ENCODE measurements around the gene CHST11.
A peak's percentile ranks its signal among the peaks of the same experiment; 100 is the strongest.
"Not testable (repeated sequence)": the region's sequence is repeated elsewhere in the genome, so short reads cannot be mapped to it uniquely, and the experiment has no call there.

The CHST11 gene

DNA sequence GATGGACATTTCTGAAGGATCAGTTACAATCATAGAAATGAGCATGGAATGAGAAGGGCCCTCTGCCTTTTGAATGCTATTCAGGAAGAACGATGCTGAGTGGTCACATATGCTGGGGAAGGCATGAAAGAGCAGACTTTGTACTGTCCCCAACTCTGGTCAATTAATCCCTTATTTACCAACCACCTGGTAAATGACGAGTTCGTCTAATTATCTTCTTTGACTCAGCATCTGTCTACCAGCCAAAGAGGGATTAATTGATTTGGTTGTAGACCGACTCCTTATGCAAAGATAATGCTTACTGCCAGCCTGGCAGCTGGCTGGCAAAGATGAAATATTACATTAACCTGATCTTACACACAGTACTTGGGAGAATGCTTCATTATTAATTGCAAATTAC lies 152.2 kb downstream of the CHST11 start:
- Histone ChIP-seq H3K27me3 (ENCODE audit: control insufficient read depth in 1 of 2, insufficient read depth in 2 of 2, low read length in 2 of 2) (no peaks in the 10 kb centered on the region), H3K27ac (ENCODE audit: low read length) (no peak overlapping the region), H3K9me3 (ENCODE audit: control insufficient read depth in 2 of 2, low read length in 2 of 2) (no peaks in the 10 kb centered on the region), H3K36me3 (ENCODE audit: control insufficient read depth in 2 of 2, insufficient read depth in 2 of 2, low read length in 2 of 2) (no peaks in the 10 kb centered on the region), H3K9ac (ENCODE audit: low read length in 2 of 2) (no peak overlapping the region), H3K4me1 (ENCODE audit: control insufficient read depth, insufficient read depth, low read length) (peaks cover 17% of the 10 kb centered on the region), H3K4me3 (ENCODE audit: low read length in 2 of 2) (no peak overlapping the region)

DNA sequence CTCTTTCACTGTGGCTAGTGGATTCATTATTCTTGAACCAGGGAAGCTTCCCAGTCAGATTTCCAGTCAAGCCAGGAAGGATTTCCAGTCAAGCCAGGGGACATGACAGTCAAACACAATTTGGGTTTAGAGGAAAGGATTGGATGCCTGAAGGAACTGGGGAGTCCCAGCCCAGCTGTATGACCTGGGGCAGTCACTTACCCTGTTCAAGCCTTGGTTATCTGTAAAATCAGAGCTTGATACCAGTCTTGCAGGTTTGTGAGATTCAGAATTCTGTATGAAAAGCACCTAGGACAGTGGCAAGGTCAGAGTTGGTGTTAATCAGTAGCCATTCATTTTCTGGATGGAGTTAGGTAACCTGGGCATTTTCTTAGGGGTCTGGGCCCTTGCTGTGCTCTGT lies 152.7 kb downstream of the CHST11 start:
- Histone ChIP-seq H3K4me3 (ENCODE audit: low read length in 2 of 2) (no peak overlapping the region), H3K4me1 (ENCODE audit: control insufficient read depth, insufficient read depth, low read length) (peaks cover 13% of the 10 kb centered on the region), H3K9ac (ENCODE audit: low read length in 2 of 2) (no peak overlapping the region), H3K9me3 (ENCODE audit: control insufficient read depth in 2 of 2, low read length in 2 of 2) (no peaks in the 10 kb centered on the region), H3K36me3 (ENCODE audit: control insufficient read depth in 2 of 2, insufficient read depth in 2 of 2, low read length in 2 of 2) (no peaks in the 10 kb centered on the region), H3K27me3 (ENCODE audit: control insufficient read depth in 1 of 2, insufficient read depth in 2 of 2, low read length in 2 of 2) (no peaks in the 10 kb centered on the region), H3K27ac (ENCODE audit: low read length) (no peak overlapping the region)

DNA sequence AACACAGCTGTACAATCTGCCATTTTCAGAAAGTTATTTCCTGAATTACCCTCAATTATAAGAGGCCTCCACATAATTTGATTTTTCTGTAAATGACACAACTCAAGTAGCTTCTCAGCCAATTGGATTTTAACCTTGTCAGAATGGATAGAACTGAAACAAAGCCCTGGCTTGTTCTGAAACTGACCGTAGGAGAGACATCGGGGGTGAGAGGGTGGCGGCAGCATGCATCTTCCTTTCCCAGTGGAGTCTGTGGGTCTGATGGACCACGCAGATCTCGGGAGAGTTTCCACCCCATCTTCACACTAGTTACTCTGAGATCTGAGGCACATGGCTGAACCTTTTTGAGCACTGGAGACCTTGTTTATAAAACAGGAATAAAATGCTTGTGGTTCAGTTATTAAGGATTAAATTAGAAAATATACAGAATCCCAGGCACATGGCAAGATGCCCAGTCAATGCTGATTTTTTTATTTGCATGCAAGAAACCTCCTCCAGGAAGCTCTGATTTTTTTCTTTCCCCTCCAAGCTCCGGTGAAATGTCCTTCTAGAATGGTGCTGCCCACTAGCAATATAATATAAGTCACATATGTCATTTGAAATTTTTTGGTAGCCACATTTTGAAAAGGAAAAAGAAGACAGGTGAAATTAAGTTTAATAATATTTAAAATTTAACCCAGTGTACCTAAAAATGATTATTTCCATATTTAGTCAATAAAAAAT lies 153.9 kb downstream of the CHST11 start:
- no peak overlapping the region for H3K4me3 ChIP-seq (ENCODE audit: low read length in 2 of 2)
- no peaks in the 10 kb centered on the region for H3K9me3 ChIP-seq (ENCODE audit: control insufficient read depth in 2 of 2, low read length in 2 of 2)
- H3K27me3 ChIP-seq (ENCODE audit: control insufficient read depth in 1 of 2, insufficient read depth in 2 of 2, low read length in 2 of 2) = no peaks in the 10 kb centered on the region
- H3K27ac ChIP-seq (ENCODE audit: low read length) = no peak overlapping the region
- H3K4me1 ChIP-seq (ENCODE audit: control insufficient read depth, insufficient read depth, low read length) = peaks cover 19% of the 10 kb centered on the region
- H3K36me3 ChIP-seq (ENCODE audit: control insufficient read depth in 2 of 2, insufficient read depth in 2 of 2, low read length in 2 of 2) = no peaks in the 10 kb centered on the region
- H3K9ac ChIP-seq (ENCODE audit: low read length in 2 of 2) = no peak overlapping the region

DNA sequence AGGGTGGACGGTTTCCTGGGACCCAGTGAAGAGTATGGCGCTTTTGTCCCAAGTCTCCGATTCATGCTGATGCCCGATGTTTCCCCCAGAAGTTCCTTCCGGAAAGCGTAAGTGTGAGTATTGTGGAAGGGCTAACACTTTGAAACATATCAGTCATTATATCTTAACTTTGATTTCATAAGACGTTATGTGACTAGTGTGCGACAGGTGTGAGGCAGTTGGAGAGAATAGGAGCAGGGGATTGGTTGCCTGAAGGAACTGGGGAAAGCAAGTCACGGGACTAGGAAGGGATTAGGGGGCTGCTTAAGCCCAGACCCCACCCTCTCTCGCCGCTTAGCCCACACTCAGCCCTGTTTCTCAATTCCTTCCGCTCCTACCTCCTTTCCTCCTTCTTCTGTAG lies 154.9 kb downstream of the CHST11 start:
- Histone ChIP-seq H3K9ac (ENCODE audit: low read length in 2 of 2) (no peak overlapping the region), H3K4me3 (ENCODE audit: low read length in 2 of 2) (no peak overlapping the region), H3K27me3 (ENCODE audit: control insufficient read depth in 1 of 2, insufficient read depth in 2 of 2, low read length in 2 of 2) (no peaks in the 10 kb centered on the region), H3K9me3 (ENCODE audit: control insufficient read depth in 2 of 2, low read length in 2 of 2) (no peaks in the 10 kb centered on the region), H3K4me1 (ENCODE audit: control insufficient read depth, insufficient read depth, low read length) (peaks cover 25% of the 10 kb centered on the region), H3K36me3 (ENCODE audit: control insufficient read depth in 2 of 2, insufficient read depth in 2 of 2, low read length in 2 of 2) (no peaks in the 10 kb centered on the region), H3K27ac (ENCODE audit: low read length) (no peak overlapping the region)

DNA sequence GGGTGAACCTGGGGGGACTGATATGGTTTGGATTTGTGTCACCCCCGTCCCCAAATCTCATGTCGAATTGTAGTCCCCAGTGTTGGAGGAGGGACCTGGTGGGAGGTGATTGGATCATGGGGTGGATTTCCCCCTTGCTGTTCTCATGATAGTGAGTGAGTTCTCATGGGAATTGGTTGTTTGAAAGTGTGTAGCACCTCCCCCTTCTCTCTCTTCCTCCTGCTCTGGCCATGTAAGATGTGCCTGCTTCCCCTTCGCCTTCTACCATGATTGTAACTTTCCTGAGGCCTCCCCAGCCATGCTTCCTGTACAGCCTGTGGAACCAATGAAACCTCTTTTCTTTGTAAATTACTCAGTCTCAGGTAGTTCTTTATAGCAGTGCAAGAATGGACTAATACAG lies 156.6 kb downstream of the CHST11 start:
- H3K4me3 ChIP-seq (ENCODE audit: low read length in 2 of 2); H3K9me3 ChIP-seq (ENCODE audit: control insufficient read depth in 2 of 2, low read length in 2 of 2); H3K27me3 ChIP-seq (ENCODE audit: control insufficient read depth in 1 of 2, insufficient read depth in 2 of 2, low read length in 2 of 2); H3K36me3 ChIP-seq (ENCODE audit: control insufficient read depth in 2 of 2, insufficient read depth in 2 of 2, low read length in 2 of 2); H3K9ac ChIP-seq (ENCODE audit: low read length in 2 of 2); H3K27ac ChIP-seq (ENCODE audit: low read length): not testable (repeated sequence)
- H3K4me1 ChIP-seq (ENCODE audit: control insufficient read depth, insufficient read depth, low read length) = peaks cover 28% of the 10 kb centered on the region

DNA sequence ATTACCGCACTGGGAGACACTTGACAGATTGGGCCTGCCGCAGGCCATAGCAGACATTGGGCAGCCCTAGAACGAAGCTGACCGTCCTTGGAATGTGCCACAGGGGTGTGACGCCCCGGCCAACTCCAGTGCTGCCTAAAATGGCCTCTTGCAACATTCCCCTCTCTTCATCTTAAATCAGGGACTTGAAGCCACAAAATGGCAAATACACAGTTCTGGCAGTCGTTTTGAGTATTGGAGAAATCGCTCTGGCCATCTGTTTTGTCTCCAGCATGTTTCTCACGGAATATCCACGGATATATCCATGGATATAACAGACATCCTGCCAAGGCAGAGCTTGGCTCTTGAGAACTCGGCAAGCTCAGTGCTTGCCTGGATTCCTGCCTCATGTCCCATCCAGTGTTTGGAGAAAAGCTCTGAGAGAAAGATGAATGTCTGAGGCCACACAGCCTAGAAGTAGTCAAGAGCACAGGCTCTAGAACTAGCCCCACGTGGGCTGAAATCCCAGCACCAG lies 158.4 kb downstream of the CHST11 start:
- Histone ChIP-seq H3K36me3 (ENCODE audit: control insufficient read depth in 2 of 2, insufficient read depth in 2 of 2, low read length in 2 of 2) (no peaks in the 10 kb centered on the region), H3K27me3 (ENCODE audit: control insufficient read depth in 1 of 2, insufficient read depth in 2 of 2, low read length in 2 of 2) (no peaks in the 10 kb centered on the region), H3K27ac (ENCODE audit: low read length) (peak overlapping the region; percentile 75), H3K9me3 (ENCODE audit: control insufficient read depth in 2 of 2, low read length in 2 of 2) (no peaks in the 10 kb centered on the region), H3K4me1 (ENCODE audit: control insufficient read depth, insufficient read depth, low read length) (peaks cover 28% of the 10 kb centered on the region), H3K9ac (ENCODE audit: low read length in 2 of 2) (no peak overlapping the region), H3K4me3 (ENCODE audit: low read length in 2 of 2) (peak overlapping the region; percentile 22 to 23)

DNA sequence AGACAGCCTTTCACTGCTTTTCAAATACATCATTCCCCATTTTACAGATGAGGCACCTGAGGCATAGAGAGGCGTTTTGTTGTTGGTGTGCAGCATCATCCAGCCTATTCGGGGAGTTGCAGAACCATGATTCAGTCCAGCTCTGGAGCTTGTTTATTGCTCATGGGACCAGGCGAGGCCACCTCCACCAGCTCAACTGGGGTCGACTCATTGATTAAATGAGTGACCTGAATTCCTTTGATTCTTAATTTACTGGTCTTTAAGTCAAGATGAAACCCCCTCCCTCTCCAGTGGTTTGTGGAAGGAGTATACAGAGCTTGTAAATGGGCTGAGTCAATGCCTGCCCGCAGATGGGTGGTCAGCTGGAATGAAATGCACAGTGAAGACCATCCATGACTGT lies 161.9 kb downstream of the CHST11 start:
- Histone ChIP-seq H3K9ac (ENCODE audit: low read length in 2 of 2) (no peak overlapping the region), H3K27me3 (ENCODE audit: control insufficient read depth in 1 of 2, insufficient read depth in 2 of 2, low read length in 2 of 2) (no peaks in the 10 kb centered on the region), H3K27ac (ENCODE audit: low read length) (no peak overlapping the region), H3K36me3 (ENCODE audit: control insufficient read depth in 2 of 2, insufficient read depth in 2 of 2, low read length in 2 of 2) (no peaks in the 10 kb centered on the region), H3K9me3 (ENCODE audit: control insufficient read depth in 2 of 2, low read length in 2 of 2) (no peaks in the 10 kb centered on the region), H3K4me1 (ENCODE audit: control insufficient read depth, insufficient read depth, low read length) (peaks cover 24% of the 10 kb centered on the region), H3K4me3 (ENCODE audit: low read length in 2 of 2) (no peak overlapping the region)

DNA sequence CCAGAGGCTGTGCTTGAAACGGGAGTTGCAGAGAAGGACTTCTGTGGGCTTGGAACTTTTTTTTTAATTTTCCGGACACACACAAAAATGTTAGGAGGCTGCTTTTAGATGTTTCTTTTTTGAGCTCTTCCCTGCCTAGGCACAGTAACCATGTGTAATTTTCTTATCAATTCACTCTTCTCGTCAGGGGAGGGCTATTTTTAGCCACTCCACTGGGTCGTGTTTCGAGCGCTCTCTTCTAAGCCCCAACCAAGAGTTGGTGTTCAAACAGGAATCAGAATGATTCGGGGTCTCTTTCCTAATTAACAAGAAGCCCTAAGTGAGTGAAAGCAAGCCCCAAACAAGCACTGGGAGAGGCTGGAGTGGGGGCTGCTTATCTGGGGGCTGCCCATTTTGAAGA lies 162.6 kb downstream of the CHST11 start:
- Histone ChIP-seq H3K9ac (ENCODE audit: low read length in 2 of 2) (no peak overlapping the region), H3K9me3 (ENCODE audit: control insufficient read depth in 2 of 2, low read length in 2 of 2) (no peaks in the 10 kb centered on the region), H3K4me3 (ENCODE audit: low read length in 2 of 2) (no peak overlapping the region), H3K27me3 (ENCODE audit: control insufficient read depth in 1 of 2, insufficient read depth in 2 of 2, low read length in 2 of 2) (no peaks in the 10 kb centered on the region), H3K27ac (ENCODE audit: low read length) (no peak overlapping the region), H3K36me3 (ENCODE audit: control insufficient read depth in 2 of 2, insufficient read depth in 2 of 2, low read length in 2 of 2) (no peaks in the 10 kb centered on the region), H3K4me1 (ENCODE audit: control insufficient read depth, insufficient read depth, low read length) (peaks cover 24% of the 10 kb centered on the region)

DNA sequence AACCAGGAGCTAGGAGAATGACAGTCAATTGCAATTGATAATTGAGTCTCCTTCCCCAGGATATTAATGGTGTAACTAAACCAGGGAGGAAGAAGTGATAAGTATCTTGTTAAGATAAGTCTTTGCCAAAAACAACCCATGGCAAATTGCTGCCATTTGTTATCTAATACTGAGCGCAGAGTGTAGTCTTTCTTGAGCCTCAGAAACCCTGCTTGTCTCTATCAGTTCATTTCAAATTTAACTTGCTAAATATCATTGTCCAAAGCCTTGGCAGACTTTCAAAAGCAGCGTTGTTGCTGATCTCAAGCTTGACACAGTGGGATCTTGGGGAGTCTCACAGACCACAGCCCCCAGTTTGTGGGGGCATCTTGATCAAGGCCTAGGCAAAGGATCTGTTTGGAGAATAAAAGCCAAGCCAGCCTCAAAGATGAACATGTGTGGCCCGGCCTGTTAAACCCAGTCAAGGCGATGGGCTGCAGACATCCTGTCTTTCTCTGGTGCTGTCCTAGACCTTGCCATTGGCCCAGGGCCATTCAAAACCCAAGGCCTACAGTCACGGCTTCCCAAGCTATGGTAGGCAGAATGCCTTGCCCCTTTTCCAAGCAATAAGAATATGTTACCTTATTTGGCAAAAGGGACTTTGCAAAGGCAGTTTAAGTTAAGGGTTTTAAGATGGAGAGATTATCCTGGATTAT lies 164.2 kb downstream of the CHST11 start:
- Histone ChIP-seq H3K4me1 (ENCODE audit: control insufficient read depth, insufficient read depth, low read length) (peaks cover 8% of the 10 kb centered on the region), H3K4me3 (ENCODE audit: low read length in 2 of 2) (no peak overlapping the region), H3K9ac (ENCODE audit: low read length in 2 of 2) (no peak overlapping the region), H3K36me3 (ENCODE audit: control insufficient read depth in 2 of 2, insufficient read depth in 2 of 2, low read length in 2 of 2) (no peaks in the 10 kb centered on the region), H3K27me3 (ENCODE audit: control insufficient read depth in 1 of 2, insufficient read depth in 2 of 2, low read length in 2 of 2) (no peaks in the 10 kb centered on the region), H3K27ac (ENCODE audit: low read length) (no peak overlapping the region), H3K9me3 (ENCODE audit: control insufficient read depth in 2 of 2, low read length in 2 of 2) (no peaks in the 10 kb centered on the region)

DNA sequence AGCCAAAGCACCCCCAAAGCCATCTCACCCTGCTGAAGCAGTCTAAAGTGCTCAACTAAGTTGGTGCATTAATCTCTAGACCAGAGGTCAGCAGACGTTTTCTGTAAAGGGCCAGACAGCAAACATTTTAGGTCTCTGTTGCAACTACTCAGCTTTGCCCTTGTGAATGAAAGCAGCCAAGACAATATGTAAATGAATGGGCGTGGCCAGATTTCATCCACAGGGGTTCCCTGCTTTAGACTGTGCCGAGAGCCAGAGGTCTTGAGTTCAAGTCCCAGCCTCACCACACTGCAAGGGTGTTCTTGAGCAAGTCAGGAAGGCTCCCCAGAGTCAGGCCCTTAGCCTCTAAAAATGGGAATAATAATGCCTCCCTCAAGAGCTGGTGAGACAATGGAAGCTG lies 166.2 kb downstream of the CHST11 start:
- Histone ChIP-seq H3K9me3 (ENCODE audit: control insufficient read depth in 2 of 2, low read length in 2 of 2) (no peaks in the 10 kb centered on the region), H3K9ac (ENCODE audit: low read length in 2 of 2) (no peak overlapping the region)

DNA sequence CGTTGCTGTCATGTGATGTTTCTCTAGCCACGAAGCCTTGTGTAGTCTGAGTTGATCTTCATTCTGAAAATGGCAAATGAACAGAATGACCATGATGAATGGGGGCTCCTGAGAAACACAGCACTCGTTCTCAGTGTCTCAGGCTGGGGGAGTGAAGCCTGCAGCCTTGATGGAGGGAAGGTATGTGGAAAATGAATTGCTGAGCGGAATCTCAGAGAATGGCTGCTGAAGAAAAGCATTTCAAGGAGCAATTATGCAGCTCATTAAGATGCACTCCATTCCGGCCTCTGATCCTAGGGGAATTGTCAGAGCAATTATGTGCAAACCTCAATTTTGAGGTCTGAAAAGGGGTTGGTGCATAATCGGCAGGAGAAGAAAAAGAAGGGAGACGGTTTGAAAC lies 167.1 kb downstream of the CHST11 start:
- no peak overlapping the region for H3K4me3 ChIP-seq (ENCODE audit: low read length in 2 of 2)

More for the DNA sequence above, 166.2 kb downstream of the CHST11 start:
- no peak overlapping the region for H3K27ac ChIP-seq (ENCODE audit: low read length)
- H3K27me3 ChIP-seq (ENCODE audit: control insufficient read depth in 1 of 2, insufficient read depth in 2 of 2, low read length in 2 of 2) = no peaks in the 10 kb centered on the region
- H3K4me1 ChIP-seq (ENCODE audit: control insufficient read depth, insufficient read depth, low read length) = no peaks in the 10 kb centered on the region
- no peak overlapping the region for H3K4me3 ChIP-seq (ENCODE audit: low read length in 2 of 2)
- no peaks in the 10 kb centered on the region for H3K36me3 ChIP-seq (ENCODE audit: control insufficient read depth in 2 of 2, insufficient read depth in 2 of 2, low read length in 2 of 2)

More for the DNA sequence above, 167.1 kb downstream of the CHST11 start:
- Histone ChIP-seq H3K4me1 (ENCODE audit: control insufficient read depth, insufficient read depth, low read length) (no peaks in the 10 kb centered on the region), H3K9me3 (ENCODE audit: control insufficient read depth in 2 of 2, low read length in 2 of 2) (no peaks in the 10 kb centered on the region), H3K9ac (ENCODE audit: low read length in 2 of 2) (no peak overlapping the region), H3K27me3 (ENCODE audit: control insufficient read depth in 1 of 2, insufficient read depth in 2 of 2, low read length in 2 of 2) (no peaks in the 10 kb centered on the region), H3K36me3 (ENCODE audit: control insufficient read depth in 2 of 2, insufficient read depth in 2 of 2, low read length in 2 of 2) (no peaks in the 10 kb centered on the region), H3K27ac (ENCODE audit: low read length) (no peak overlapping the region)

Data from stomach smooth muscle (tissue), 2 donors.